ENCODE data around the gene WDR82.

WDR82 gene

DNA sequence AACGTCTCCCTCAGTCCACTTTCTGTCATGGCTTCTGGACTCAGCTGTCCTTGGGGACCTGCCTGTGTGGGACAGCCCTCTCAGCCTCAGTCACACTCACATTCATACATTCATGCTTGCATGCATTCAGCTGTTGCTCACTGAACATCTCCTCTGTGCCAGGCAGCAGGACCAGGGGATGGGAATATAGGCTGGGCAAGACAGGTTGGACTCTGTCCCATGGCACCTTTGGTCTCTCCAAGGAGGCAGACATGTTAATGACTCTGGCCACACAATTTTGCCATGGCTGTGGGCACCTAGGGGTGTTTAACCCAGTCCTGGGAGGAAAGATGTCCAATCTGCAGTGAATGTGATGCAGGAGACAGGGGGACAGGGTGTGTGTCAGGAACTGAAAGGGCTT, 29.9 kb upstream of the WDR82 start:
- no peak overlapping the region for H3K27ac ChIP-seq (ENCODE audit: insufficient read depth, low read depth, low read length, poor library complexity, severe bottlenecking)
- WGBS, 2 experiments = 73 to 82% methylated on average over 1 of the region's 1 CpG

DNA sequence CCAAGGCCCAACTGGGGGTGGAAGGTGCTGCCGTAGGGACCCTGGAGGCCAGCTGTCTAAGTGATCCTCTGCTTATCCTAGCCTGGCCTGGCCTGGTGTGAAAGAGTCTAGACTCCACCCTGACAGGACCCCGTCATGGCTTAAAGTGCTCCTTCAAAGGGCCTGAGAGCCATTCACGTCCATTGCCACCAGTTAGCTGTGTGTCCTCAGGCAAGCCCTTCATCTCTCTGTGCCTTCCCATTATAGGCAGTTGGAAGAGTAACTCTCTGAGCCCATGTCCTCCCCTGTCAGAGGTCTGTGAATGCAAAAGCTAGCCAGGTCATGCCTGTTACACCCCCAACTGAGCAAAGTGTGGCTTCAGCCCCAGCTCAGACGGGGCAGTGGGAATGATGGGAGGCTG, 28.5 kb upstream of the WDR82 start:
- Histone ChIP-seq H3K4me3 (ENCODE audit: insufficient read depth, low read depth, low read length) (no peak overlapping the region), H3K27me3 (ENCODE audit: control insufficient read depth, insufficient read depth, low read length, poor library complexity, severe bottlenecking) (no peaks in the 10 kb centered on the region), H3K36me3 (ENCODE audit: control insufficient read depth, insufficient read depth, low read length) (no peaks in the 10 kb centered on the region), H3K4me1 (ENCODE audit: control insufficient read depth, insufficient read depth, low read length) (peaks cover 29% of the 10 kb centered on the region), H3K27ac (ENCODE audit: insufficient read depth, low read depth, low read length, poor library complexity, severe bottlenecking) (no peak overlapping the region), H3K9me3 (ENCODE audit: control insufficient read depth, low read length) (no peaks in the 10 kb centered on the region)
- 81% methylated on average over 4 of the region's 4 CpGs for WGBS, 2 experiments

More for the DNA sequence above, 29.9 kb upstream of the WDR82 start:
- no peaks in the 10 kb centered on the region for H3K36me3 ChIP-seq (ENCODE audit: control insufficient read depth, insufficient read depth, low read length)
- peaks cover 32% of the 10 kb centered on the region for H3K4me1 ChIP-seq (ENCODE audit: control insufficient read depth, insufficient read depth, low read length)
- no peaks in the 10 kb centered on the region for H3K9me3 ChIP-seq (ENCODE audit: control insufficient read depth, low read length)
- H3K27me3 ChIP-seq (ENCODE audit: control insufficient read depth, insufficient read depth, low read length, poor library complexity, severe bottlenecking) = no peaks in the 10 kb centered on the region
- no peak overlapping the region for H3K4me3 ChIP-seq (ENCODE audit: insufficient read depth, low read depth, low read length)

DNA sequence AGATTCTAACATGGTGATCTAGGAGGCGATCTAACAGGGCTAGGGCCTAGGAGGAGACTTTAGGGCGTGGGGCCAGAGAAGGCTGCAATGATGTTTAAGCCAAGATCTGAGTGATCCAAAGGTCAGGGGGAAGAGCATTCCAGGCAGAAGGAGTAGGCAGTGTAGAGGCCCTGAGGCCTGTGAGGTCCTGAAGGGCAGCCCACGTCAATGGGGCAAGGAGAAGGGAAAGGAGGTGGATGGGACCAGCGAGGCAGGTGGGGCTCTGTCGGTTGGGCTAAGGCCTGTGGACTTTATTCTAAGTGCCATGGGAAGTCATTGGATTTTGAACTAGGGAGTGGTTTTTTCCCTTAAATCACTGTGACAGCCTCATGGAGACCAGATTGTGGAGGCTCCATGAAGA, 27.5 kb upstream of the WDR82 start:
- no peaks in the 10 kb centered on the region for H3K9me3 ChIP-seq (ENCODE audit: control insufficient read depth, low read length)
- no peak overlapping the region for H3K4me3 ChIP-seq (ENCODE audit: insufficient read depth, low read depth, low read length)
- 94 to 95% methylated on average over 5 of the region's 5 CpGs for WGBS, 2 experiments
- H3K27ac ChIP-seq (ENCODE audit: insufficient read depth, low read depth, low read length, poor library complexity, severe bottlenecking) = no peak overlapping the region
- H3K36me3 ChIP-seq (ENCODE audit: control insufficient read depth, insufficient read depth, low read length) = no peaks in the 10 kb centered on the region
- H3K27me3 ChIP-seq (ENCODE audit: control insufficient read depth, insufficient read depth, low read length, poor library complexity, severe bottlenecking) = no peaks in the 10 kb centered on the region
- H3K4me1 ChIP-seq (ENCODE audit: control insufficient read depth, insufficient read depth, low read length) = peaks cover 20% of the 10 kb centered on the region

DNA sequence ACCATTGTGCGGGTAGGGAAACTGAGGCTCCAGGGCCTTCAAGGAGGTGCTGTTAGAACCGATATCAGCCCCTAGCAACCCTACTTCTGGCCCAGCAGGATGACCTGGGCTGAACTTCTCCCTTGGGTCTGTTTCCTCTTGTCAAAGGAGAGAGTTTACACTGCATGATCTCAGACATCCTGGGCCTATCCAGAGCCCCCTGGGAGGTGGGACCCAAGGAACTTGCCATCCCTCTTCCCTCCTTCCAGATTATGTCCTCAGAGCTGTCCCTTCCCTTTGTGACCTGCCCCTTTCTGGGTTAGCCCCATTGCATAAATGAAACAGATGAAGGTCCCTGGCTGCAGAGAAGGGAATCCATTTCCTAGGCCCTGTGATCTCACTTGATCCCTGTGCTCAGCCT, 25.4 kb upstream of the WDR82 start:
- peaks cover 30% of the 10 kb centered on the region for H3K4me1 ChIP-seq (ENCODE audit: control insufficient read depth, insufficient read depth, low read length)

DNA sequence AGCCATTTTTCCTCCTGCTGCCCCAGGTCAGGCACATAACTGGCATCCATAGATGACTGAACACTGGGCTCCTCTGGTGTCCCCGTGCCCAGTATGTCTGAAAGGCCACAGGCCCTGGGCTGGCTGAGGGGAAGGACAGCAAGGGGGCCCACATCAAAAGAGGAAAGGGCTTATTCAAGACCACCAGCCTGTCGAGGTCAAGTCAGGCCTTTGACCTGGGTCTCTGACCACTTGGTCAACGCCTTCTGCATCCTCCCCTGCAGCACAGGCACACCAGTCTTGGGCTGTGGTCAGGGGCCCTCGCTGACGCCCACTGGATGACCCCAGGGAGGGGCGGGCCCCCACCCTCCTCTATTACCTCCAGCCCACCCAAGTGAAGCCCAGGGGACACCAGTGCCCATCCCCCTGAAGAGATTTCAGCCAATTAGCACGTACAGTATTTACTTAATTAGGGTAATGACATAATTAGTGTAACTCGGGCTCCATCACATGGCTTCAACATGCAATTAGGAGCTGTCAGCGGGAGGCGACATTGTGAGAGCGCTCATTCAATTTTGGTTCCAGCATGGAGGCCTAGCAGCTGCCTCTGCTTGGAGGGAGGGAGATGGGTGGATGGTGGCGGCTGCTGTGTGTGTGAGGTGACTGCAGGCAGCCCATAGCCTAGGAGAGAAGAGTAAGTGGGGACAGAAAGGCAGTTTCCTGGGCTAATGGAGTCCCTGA, 24.1 kb upstream of the WDR82 start:
- Histone ChIP-seq H3K27me3 (ENCODE audit: control insufficient read depth, insufficient read depth, low read length, poor library complexity, severe bottlenecking) (no peaks in the 10 kb centered on the region), H3K9me3 (ENCODE audit: control insufficient read depth, low read length) (no peaks in the 10 kb centered on the region), H3K27ac (ENCODE audit: insufficient read depth, low read depth, low read length, poor library complexity, severe bottlenecking) (no peak overlapping the region)

More for the DNA sequence above, 25.4 kb upstream of the WDR82 start:
- 87 to 94% methylated on average over 2 of the region's 2 CpGs for WGBS, 2 experiments
- Histone ChIP-seq H3K27ac (ENCODE audit: insufficient read depth, low read depth, low read length, poor library complexity, severe bottlenecking) (no peak overlapping the region), H3K9me3 (ENCODE audit: control insufficient read depth, low read length) (no peaks in the 10 kb centered on the region), H3K4me3 (ENCODE audit: insufficient read depth, low read depth, low read length) (no peak overlapping the region), H3K36me3 (ENCODE audit: control insufficient read depth, insufficient read depth, low read length) (no peaks in the 10 kb centered on the region), H3K27me3 (ENCODE audit: control insufficient read depth, insufficient read depth, low read length, poor library complexity, severe bottlenecking) (no peaks in the 10 kb centered on the region)

DNA sequence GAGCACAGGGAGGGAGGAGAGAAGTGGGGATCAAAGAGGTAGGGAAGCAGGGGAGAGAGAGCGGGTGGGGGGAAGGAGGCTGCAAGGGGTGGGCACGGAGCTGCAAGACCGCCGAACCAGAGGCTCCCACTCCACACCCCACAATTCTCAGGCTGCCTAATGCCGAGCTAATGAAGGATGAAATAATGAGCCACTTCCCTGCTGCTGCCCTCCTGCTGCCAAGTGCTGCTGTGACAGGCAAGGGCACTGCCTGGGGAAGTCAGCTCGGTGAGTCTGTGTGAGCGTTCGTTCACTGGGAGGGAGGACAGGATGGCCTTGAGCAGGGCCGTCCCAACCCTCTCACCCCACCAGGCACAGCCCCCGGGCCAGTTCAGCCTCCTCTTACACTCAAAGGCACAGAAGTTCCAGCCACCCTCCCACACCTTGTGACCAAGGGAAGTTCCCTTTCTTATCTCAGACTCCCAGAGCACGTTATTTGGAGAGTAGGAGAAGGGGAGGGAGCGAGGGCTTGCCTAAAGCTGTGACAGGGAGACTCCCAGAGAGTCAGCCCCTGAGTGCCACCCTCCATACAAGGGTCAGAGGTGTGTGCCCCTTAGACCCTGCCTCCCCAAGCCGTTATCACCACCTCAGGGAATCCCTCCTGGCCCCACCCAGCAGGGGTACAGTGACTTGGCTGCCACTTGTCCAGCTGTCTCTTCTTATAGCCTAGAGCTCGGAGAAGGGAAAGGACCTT, 21.6 kb upstream of the WDR82 start:
- WGBS, 2 experiments = 9 to 16% methylated on average over 8 to 14 of the region's 14 CpGs

More for the DNA sequence above, 24.1 kb upstream of the WDR82 start:
- peaks cover 35% of the 10 kb centered on the region for H3K4me1 ChIP-seq (ENCODE audit: control insufficient read depth, insufficient read depth, low read length)
- no peaks in the 10 kb centered on the region for H3K36me3 ChIP-seq (ENCODE audit: control insufficient read depth, insufficient read depth, low read length)
- H3K4me3 ChIP-seq (ENCODE audit: insufficient read depth, low read depth, low read length) = no peak overlapping the region
- 77 to 78% methylated on average over 12 of the region's 12 CpGs for WGBS, 2 experiments

DNA sequence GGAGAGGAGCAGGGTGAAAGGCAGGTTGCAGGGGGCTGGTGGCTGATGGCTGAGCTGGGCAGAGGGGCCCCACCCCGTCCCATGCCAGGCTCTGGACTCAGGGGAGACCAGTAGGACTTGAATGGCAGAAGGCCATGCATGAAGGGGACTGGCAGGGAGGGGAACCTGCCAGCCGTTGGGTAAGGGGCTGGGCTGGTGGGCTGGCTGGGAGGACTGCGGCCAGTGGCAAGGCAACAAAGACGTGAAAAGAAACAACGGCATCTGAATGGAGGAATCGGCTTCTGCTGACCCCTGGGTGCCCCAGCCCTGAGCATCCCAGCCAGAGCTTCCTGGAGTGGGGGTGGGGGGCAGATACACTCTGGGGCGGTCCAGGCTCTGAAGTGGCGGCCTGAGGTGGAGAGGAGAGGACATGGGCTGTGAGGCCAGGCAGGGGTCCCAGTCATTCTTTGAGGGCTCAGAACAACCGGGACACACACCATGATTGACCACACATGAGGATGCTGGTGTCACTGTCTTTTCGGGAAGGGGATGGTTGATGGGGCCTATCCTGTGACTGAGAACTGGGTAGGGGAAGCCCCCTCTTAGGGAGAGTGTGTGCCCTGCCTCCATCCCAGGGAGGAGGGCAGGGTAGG, 20.9 kb upstream of the WDR82 start:
- Histone ChIP-seq H3K36me3 (ENCODE audit: control insufficient read depth, insufficient read depth, low read length) (no peaks in the 10 kb centered on the region), H3K4me3 (ENCODE audit: insufficient read depth, low read depth, low read length) (no peak overlapping the region), H3K27ac (ENCODE audit: insufficient read depth, low read depth, low read length, poor library complexity, severe bottlenecking) (peak overlapping the region; percentile 18), H3K9me3 (ENCODE audit: control insufficient read depth, low read length) (no peaks in the 10 kb centered on the region), H3K27me3 (ENCODE audit: control insufficient read depth, insufficient read depth, low read length, poor library complexity, severe bottlenecking) (no peaks in the 10 kb centered on the region), H3K4me1 (ENCODE audit: control insufficient read depth, insufficient read depth, low read length) (peaks cover 35% of the 10 kb centered on the region)
- 3 to 8% methylated on average over 10 of the region's 10 CpGs for WGBS, 2 experiments

More for the DNA sequence above, 21.6 kb upstream of the WDR82 start:
- no peak overlapping the region for H3K4me3 ChIP-seq (ENCODE audit: insufficient read depth, low read depth, low read length)
- no peaks in the 10 kb centered on the region for H3K36me3 ChIP-seq (ENCODE audit: control insufficient read depth, insufficient read depth, low read length)
- peak overlapping the region; percentile 18 for H3K27ac ChIP-seq (ENCODE audit: insufficient read depth, low read depth, low read length, poor library complexity, severe bottlenecking)
- H3K27me3 ChIP-seq (ENCODE audit: control insufficient read depth, insufficient read depth, low read length, poor library complexity, severe bottlenecking) = no peaks in the 10 kb centered on the region
- H3K4me1 ChIP-seq (ENCODE audit: control insufficient read depth, insufficient read depth, low read length) = peaks cover 35% of the 10 kb centered on the region
- H3K9me3 ChIP-seq (ENCODE audit: control insufficient read depth, low read length) = no peaks in the 10 kb centered on the region

DNA sequence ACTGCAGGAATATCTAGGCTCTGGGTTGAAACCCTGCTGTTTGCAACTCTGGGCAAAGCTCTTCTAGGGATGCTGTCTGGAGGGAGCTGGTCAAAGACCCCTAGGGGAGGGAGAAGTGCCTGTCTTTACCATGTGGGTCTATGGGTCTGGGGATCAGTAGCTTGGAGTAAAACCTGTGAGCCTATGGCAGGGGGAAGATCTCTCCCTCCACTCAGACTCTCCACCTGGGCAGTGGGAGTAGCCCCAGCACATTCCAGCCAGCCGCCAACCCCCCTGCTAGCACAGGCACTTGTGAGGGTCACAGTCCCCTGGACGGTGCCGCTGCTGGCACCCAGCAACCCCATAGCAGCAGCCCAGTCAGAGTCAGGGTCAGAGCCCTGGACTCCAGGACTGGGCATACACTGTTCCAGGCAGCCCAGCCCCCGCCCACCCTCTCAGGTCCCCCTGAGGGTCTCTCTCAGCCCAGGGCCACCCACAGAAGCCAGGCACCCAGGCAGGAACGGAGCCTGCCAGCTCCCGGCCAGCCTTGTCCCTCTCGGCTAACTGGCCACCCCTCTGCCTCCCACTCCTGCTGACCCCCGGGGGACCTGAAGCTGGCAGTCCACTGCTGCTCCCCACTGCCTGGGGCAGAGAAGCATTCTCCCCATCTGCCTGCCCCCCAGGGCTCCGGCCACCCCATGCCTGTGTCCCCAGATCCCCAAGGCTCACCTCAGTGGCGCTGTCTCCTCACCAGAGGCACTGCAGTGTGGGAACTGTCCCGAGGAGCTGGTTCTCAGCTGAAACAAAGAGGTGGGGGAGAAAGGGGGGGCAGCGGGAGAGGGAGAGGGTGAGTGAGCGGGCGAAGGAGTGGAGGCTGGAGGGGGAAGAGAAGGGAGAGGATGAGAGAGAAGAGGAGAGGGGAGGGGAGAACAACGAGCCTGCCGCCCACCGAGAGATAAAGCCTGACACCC, 20.0 kb upstream of the WDR82 start:
- H3K27me3 ChIP-seq (ENCODE audit: control insufficient read depth, insufficient read depth, low read length, poor library complexity, severe bottlenecking) = no peaks in the 10 kb centered on the region
- 23 to 24% methylated on average over 17 of the region's 17 CpGs for WGBS, 2 experiments
- no peaks in the 10 kb centered on the region for H3K9me3 ChIP-seq (ENCODE audit: control insufficient read depth, low read length)
- no peaks in the 10 kb centered on the region for H3K36me3 ChIP-seq (ENCODE audit: control insufficient read depth, insufficient read depth, low read length)
- peaks cover 35% of the 10 kb centered on the region for H3K4me1 ChIP-seq (ENCODE audit: control insufficient read depth, insufficient read depth, low read length)
- peak overlapping the region; percentile 32 for H3K4me3 ChIP-seq (ENCODE audit: insufficient read depth, low read depth, low read length)
- no peak overlapping the region for H3K27ac ChIP-seq (ENCODE audit: insufficient read depth, low read depth, low read length, poor library complexity, severe bottlenecking)

DNA sequence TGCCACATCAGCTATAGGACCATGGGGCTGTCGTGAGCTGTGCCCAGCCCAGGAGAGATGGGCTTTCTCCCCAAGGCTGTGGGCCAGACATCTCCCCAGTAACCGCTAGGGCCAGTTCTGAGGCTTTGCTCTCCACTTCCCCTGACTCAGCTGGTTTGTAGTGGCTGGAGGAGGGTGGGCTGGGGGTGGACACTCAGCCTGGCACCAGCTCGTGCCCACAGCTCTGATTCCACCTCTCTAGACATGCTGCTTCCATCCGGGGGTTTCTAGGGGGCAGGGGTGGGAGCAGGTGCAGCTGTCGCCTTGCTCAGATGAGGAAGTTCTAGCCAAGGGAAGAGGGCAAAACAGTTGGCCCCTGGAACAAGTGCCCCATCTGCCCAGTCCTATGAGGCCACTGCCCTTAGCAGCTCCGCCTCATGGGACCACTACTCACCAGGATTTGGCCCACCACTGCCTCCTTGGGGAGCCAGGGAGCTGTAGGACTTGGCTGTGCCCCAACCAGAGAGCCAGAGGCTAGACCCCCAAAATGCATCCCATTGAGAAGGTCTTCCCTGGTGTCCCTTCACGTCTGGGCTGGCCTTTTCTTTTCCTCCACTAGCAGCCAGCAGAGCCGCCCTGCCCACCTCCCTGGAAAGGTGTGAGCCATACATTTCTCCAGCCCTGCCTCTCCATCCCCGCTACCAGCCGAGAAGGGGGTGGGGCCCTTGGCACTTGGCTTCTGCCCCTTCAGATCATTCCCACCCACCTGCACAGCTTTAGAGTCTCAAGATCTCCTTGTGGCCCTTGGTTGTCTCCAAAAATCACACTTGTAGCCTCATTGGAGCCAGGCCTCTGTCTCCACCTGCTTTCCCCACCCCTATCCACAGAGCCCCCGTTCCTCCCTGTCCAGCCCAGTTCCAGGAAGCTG, 19.0 kb upstream of the WDR82 start:
- Histone ChIP-seq H3K4me3 (ENCODE audit: insufficient read depth, low read depth, low read length) (peak overlapping the region; percentile 32), H3K27me3 (ENCODE audit: control insufficient read depth, insufficient read depth, low read length, poor library complexity, severe bottlenecking) (no peaks in the 10 kb centered on the region), H3K4me1 (ENCODE audit: control insufficient read depth, insufficient read depth, low read length) (peaks cover 30% of the 10 kb centered on the region), H3K36me3 (ENCODE audit: control insufficient read depth, insufficient read depth, low read length) (no peaks in the 10 kb centered on the region), H3K27ac (ENCODE audit: insufficient read depth, low read depth, low read length, poor library complexity, severe bottlenecking) (no peak overlapping the region), H3K9me3 (ENCODE audit: control insufficient read depth, low read length) (no peaks in the 10 kb centered on the region)
- WGBS, 2 experiments = 85 to 88% methylated on average over 11 of the region's 11 CpGs
